HepG2 (cell line): Measurements from ENCODE around the gene GPR25. TPM values are rescaled to one million over a fixed set of nuclear protein-coding genes. Genes with fewer than 3 reads are reported as not detected.
A peak's percentile ranks its signal among the peaks of the same experiment; 100 is the strongest.

Source experiments
- ARNT ChIP-seq: fragments of 450-650 bp; IDR thresholded peaks from 2 replicates; pipeline ENCODE4 v1.6.1; 2017
- GMEB1 ChIP-seq: sonication (generic); formaldehyde crosslinking; IDR thresholded peaks from 2 replicates; pipeline ENCODE4 v1.5.1; 2020; ENCODE audit warnings: missing genetic modification reagents, mild to moderate bottlenecking, borderline replicate concordance
- KDM1A ChIP-seq: IDR thresholded peaks from 2 replicates; pipeline ENCODE4 v1.6.1; 2016; ENCODE audit warnings: missing compliant biosample characterization
- MAFF ChIP-seq: IDR thresholded peaks from 2 replicates; pipeline ENCODE4 v1.6.1; 2011; ENCODE audit warnings: low read depth, low read length, improper control_type of control experiment
- MLX ChIP-seq: IDR thresholded peaks from 2 replicates; pipeline ENCODE4 v1.6.1; 2016
- MTA1 ChIP-seq: sonication (generic); formaldehyde crosslinking; IDR thresholded peaks from 2 replicates; pipeline ENCODE4 v1.4.0; 2020; ENCODE audit warnings: missing genetic modification reagents, mild to moderate bottlenecking, borderline replicate concordance
- NFYC ChIP-seq: IDR thresholded peaks from 2 replicates; pipeline ENCODE4 v1.6.1; 2016; ENCODE audit warnings: missing genetic modification reagents, missing compliant biosample characterization
- PATZ1 ChIP-seq: sonication (generic); formaldehyde crosslinking; IDR thresholded peaks from 2 replicates; pipeline ENCODE4 v1.4.0; 2020; ENCODE audit warnings: missing genetic modification reagents
- RERE ChIP-seq: IDR thresholded peaks from 2 replicates; pipeline ENCODE4 v1.6.1; 2016; ENCODE audit warnings: low read depth, missing genetic modification reagents, missing compliant biosample characterization
- SMAD9 ChIP-seq: sonication (generic); formaldehyde crosslinking; IDR thresholded peaks from 2 replicates; pipeline ENCODE4 v1.5.1; 2020; ENCODE audit warnings: mild to moderate bottlenecking, missing genetic modification reagents
- SMYD3 ChIP-seq: sonication (generic); formaldehyde crosslinking; IDR thresholded peaks from 2 replicates; pipeline ENCODE4 v1.8.1; 2023; ENCODE audit warnings: mild to moderate bottlenecking, missing genetic modification reagents
- THRA ChIP-seq: sonication (generic); formaldehyde crosslinking; IDR thresholded peaks from 2 replicates; pipeline ENCODE4 v1.4.0; 2020; ENCODE audit warnings: missing genetic modification reagents, borderline replicate concordance
- TIGD3 ChIP-seq: sonication (generic); formaldehyde crosslinking; IDR thresholded peaks from 2 replicates; pipeline ENCODE4 v1.5.1; 2020; ENCODE audit warnings: mild to moderate bottlenecking, missing genetic modification reagents, borderline replicate concordance
- ZNF121 ChIP-seq: sonication (generic); formaldehyde crosslinking; IDR thresholded peaks from 2 replicates; pipeline ENCODE4 v1.5.0; 2020; ENCODE audit warnings: mild to moderate bottlenecking, missing genetic modification reagents
- ZNF501 ChIP-seq: sonication (generic); formaldehyde crosslinking; IDR thresholded peaks from 2 replicates; pipeline ENCODE4 v1.5.1; 2020; ENCODE audit warnings: mild to moderate bottlenecking, moderate library complexity, missing genetic modification reagents
- ZNF569 ChIP-seq: sonication (generic); formaldehyde crosslinking; IDR thresholded peaks from 2 replicates; pipeline ENCODE4 v1.5.0; 2020; ENCODE audit warnings: mild to moderate bottlenecking, missing genetic modification reagents, moderate library complexity, borderline replicate concordance
- ZNF772 ChIP-seq: sonication (generic); formaldehyde crosslinking; IDR thresholded peaks from 2 replicates; pipeline ENCODE4 v1.5.0; 2020; ENCODE audit warnings: mild to moderate bottlenecking, missing genetic modification reagents
- ZNF792 ChIP-seq: IDR thresholded peaks from 2 replicates; pipeline ENCODE4 v1.6.1; 2016
- ZSCAN29 ChIP-seq: sonication (generic); formaldehyde crosslinking; conservative IDR thresholded peaks from 2 replicates; pipeline ENCODE4 v1.4.0; 2020; ENCODE audit warnings: mild to moderate bottlenecking, missing genetic modification reagents
- polyA plus RNA-seq, 8 experiments: library from polyadenylated mRNA; depleted of rRNA in 3 of 8; stranded (reverse) in 7 of 8; unstranded in 1 of 8; fragments of >200 nt; fragmentation: Illumina TruSeq in 4 of 8; extraction: Trizol in 4 of 8; gene quantifications; 2 replicates each; pipeline versions ENCODE4 v1.2.1 to v1.2.3, GENCODE V29; 2011 to 2016; ENCODE audit warnings: low read depth in 4 of 8, missing spikeins in 1 of 8, mixed read lengths in 1 of 8; ENCODE audit not compliant: insufficient read depth in 1 of 8
- total RNA-seq, 5 experiments: library from RNA; depleted of rRNA; stranded (reverse); fragments of >200 nt; fragmentation: Illumina TruSeq; extraction: Trizol; gene quantifications; 2 replicates each; pipeline ENCODE4 v1.2.3, GENCODE V29; 2016; ENCODE audit warnings: low read depth in 1 of 5

The GPR25 gene
- total and polyA plus RNA-seq, 2 of the 13 experiments (the other 11 are each of a cell fraction or from before 2014, with no cell fraction given) = not detected

GRCh38 chr1:200891774-200892157 lies 19.0 kb downstream of the GPR25 start (continued):
- TF ChIP-seq ZNF792 (CRISPR knock-in tag) = no peak
- no peak; the same call in 1 of the 2 replicates for TF ChIP-seq RERE
- TF ChIP-seq KDM1A = no peak
- TF ChIP-seq PATZ1 = peak; percentile 8
- no peak for TF ChIP-seq MAFF
- no peak for TF ChIP-seq TIGD3 (CRISPR knock-in tag)
- TF ChIP-seq SMYD3 (CRISPR knock-in tag) = no peak
- no peak for TF ChIP-seq GMEB1 (CRISPR knock-in tag)
- no peak for TF ChIP-seq ZNF569 (CRISPR knock-in tag)
- TF ChIP-seq ZSCAN29 (CRISPR knock-in tag) = peak; percentile 74; the same call in 1 of the 2 replicates
- TF ChIP-seq SMAD9 (CRISPR knock-in tag) = no peak
- peak; percentile 71; the same call in 1 of the 2 replicates for TF ChIP-seq MTA1
- 0 out of 2 replicates have a peak, but pooled peaks have one; percentile 20 for TF ChIP-seq MLX
- peak; percentile 64; the same call in 1 of the 2 replicates for TF ChIP-seq THRA (CRISPR knock-in tag)
- no peak for TF ChIP-seq ZNF772
- TF ChIP-seq ZNF501 (CRISPR knock-in tag) = no peak; the same call in 1 of the 2 replicates
- no peak for TF ChIP-seq ARNT
- TF ChIP-seq ZNF121 (CRISPR knock-in tag) = no peak; the same call in 1 of the 2 replicates
- TF ChIP-seq NFYC = no peak
